Activated CD8-positive, alpha-beta memory T cell treated with anti-CD3 and anti-CD28 coated beads, Interleukin-2, amount 50 U/mL, for 24 hours (primary cell): ENCODE results near the gene P3H2.

Experiments
- DNase-seq: peaks from one replicate; pipeline ENCODE4 v3.0.0-alpha.2; 2020; ENCODE audit errors: extremely low read depth

The P3H2 gene

DNA sequence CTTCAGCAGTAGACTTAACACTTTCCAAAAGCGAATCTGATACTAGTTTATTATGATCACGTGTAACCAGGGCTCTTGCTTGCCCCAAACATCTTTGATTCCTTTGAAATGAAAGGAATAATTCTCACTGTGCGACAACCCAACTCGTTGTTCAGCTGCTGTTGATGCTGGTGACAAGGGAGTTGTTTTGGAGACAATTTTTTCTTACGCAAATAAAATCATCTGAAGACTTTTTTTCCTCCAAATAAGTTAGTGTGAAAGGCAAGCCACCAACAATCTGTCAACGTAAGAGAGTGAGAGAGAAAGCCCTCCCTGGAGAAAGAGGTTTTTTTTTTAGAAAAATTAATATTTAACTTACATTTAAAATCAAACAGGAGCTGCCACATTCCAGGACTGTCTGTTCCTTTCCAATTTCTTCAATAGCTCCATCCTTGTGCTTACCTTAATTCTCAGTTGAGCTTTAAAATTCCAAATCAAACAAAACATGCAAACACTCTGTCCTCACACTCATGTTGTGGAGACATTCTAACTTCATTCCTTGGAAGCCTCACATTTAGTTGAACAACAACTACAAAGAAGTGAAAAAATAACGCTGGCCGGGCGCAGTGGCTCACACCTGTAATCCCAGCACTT lies 4.9 kb upstream of the P3H2 start:
- no peak for DNase-seq

DNA sequence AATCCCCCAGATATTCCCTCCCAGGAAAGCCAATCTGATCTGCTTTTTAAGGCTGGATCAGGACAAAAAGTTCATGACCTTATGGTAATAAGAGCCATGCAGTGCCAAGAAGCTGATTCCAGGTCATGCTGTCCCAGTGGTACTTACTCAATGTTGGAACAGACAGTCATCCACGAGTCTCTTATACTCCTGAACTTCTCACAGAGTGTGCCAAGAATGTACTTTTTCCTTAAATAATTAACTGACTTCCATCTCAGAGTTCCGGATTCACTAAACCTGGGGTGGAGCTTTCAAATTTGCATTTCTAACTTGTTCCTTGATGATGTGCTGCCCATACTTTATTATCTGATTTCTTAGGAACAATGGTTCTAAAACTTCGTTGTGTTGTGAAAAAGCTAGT lies 3.4 kb upstream of the P3H2 start:
- DNase-seq, result no peak

DNA sequence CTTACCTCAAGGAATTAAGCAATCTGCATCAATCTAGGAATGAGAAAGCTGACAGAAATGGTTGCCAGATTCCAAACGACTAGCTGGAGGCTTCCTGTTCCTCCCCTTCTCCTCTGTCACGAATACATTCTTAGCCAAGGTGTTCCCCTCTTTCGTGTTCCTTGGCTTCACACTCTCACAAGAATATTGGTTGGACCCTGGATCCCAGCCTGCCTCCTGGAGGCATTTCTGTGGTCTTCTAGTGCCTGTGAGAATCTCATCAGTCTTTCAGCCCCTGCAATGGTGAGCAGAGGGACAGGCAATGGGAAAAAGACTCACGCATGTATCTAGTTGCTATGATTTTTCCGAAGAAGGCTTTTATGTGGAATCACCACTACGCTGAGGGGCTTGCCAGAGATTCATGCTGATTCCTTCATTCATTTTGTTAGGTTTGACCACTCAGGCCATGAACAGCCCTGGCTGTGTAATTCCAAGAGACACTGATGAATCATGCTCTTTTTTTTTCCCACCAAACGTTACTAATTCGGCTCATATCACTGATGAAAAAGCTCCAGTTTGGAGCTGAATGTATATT lies 1.6 kb upstream of the P3H2 start:
- DNase-seq, result no peak

DNA sequence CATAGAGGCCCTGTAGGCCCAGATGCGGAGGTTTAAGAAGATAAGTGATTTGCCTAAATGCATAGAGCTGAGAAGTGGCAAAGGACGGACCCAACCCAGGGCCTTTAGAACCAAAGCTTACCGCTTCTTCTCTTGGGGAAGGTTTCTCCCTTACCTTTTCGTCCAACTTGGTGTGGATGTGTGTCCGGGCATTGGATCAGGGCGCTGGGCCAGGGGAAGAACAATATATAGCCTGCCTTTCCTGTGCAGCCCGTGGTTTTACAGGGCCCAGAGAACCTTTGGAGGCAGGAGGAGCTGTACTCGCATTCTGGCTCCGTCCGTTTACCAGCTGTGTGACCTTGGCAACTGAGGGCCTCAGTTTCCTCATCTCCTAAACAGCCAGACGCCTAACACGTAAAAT lies 686 bp upstream of the P3H2 start:
- no peak for DNase-seq

DNA sequence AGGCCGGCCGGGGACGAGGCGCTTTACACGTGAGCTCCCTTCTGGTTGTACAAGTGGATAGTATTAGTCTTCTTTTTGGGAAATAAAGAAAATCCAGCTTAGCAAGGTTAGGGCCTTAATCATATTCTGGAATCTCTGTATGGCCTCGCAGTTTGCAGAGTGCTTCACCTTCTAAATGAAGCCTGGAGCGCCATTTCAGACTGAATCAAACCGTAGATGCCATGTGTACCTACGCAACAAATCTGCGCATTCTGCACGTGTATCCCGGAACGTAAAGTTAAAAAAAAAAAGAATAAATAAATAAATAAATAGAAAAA lies 322 bp upstream of the P3H2 start:
- no peak for DNase-seq

DNA sequence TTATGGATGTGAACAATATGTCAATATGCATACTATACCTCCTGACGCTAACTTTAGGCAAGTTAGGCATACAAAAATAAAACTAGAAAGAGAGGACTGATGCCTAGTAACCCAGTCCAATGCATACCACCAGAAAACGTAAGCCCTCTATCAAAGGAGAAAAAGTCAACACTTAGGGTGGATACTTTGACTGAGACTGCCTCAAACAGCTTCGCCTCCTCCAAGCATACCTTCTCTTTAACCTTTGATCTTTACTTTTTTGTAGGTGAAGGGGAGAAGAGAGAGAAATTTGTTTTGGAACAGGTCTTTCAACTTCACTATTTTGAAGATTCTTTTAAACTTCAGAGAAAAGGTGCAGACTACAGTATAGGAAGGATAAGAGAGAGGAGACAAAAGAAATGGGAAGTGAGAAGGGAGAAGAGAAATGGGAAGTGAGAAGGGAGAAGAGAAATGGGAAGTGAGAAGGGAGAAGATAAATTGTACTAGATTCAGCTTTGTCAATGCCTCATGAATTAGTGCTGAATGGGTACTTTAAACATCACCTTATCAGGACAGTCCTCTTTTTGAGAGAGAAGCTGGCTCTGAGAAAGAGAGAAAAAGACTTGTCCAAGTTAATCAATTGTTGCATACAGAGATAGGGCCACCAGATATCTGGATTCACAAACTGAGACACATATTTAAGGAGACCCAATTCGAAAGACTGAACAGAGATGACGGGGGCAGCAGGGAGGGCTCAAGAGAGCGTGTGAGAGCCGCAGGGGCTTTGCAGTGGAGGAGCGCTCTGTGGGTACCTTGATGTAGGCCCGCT lies 1.0 kb downstream of the P3H2 start:
- DNase-seq, result no peak

DNA sequence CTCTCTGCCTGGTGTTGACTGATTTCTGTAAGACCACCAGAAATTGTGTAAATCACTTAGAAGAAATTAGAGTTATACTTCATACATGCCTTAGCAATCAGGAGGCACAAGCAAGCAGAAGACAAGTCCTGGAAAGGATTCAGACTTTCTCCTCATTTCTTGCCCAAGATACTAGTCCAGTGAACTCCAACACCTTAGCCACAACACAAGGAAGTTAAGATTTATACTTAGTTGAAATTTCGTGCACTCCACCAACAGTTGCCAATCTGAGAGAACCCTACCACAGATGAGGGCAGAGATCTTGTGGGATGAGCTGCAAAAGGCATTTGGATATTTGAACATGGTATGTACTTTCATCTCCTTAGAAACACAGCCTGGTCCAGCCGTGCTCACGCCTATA lies 2.3 kb downstream of the P3H2 start:
- no peak for DNase-seq

DNA sequence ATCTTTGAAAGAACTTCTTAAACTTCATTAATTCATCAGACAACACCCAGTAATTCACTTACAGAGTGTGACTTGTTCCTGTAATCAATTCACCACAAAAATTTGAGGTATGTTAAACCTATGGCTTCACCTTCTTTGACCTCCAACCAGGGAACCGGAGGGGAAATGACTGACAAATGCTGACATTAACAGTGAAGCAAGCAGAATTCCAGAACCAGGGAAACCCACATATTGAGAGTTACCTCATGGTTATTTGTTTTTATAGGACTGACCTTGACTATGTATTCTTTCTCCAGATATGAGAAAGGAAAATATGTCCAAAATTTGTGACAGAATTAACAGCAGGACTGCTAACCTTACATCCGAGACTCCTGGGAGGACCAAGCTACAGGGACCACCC lies 2.7 kb downstream of the P3H2 start:
- no peak for DNase-seq

DNA sequence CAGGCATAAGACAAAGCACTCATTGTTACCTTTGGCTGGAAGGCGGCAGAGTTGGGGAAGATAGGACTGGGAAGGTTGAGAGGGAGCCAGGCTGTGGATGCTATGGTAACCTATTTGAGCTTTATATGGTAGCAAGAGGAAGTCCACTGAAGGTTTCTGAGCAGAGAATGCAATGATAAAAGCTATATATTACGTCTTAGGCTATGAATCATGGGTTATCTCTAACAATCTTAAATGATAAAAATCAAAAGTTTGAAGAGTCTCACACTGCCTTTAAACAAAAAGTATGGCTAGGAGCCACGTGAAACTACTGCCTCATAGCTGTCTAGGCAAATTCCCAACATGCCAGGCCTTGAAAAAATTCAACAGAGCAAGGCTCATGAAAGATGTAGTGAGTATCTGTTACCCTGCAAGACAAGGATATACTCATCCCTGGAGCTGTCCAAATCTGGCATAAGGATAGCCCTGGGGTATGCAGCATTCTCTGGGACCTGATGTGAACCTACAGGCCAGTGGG lies 4.1 kb downstream of the P3H2 start:
- DNase-seq, result no peak

DNA sequence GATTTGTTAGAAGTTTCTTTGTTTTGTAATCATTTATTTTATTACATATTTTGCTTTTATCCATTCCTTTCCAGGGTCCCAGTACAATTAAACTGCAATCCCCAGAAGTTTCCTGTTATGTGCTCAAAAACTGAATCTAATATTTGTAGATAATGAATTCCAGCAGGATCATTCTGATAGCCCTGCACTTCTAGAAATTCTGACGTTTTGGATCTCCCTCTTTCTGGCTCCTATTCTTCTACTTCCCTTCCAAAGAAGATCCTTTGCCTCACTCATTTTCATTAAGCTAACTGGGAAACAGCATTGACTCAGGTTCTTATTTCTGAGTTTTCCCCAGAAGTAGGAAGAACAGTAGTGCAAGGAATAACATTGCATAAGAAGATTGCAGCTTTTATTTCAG lies 9.9 kb downstream of the P3H2 start:
- DNase-seq, result no peak

DNA sequence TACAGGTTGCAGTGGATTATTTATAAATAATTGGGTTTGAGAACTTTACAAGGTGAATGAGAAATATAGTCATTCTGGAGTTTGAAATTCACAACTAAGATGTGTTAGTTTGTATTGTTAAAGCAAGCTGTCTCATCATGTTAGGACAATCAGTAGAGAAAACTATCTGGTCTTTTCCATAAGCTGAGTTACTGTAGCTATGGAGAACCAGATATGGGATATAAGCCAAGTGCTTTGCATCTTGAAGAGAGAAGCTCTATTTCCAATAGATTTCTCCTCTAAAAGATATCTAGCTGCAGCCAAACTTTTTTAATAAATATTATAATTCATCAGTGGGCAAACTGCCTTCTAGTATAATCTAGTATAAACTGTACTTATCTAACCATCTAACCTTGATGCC lies 11.3 kb downstream of the P3H2 start:
- DNase-seq, result no peak

DNA sequence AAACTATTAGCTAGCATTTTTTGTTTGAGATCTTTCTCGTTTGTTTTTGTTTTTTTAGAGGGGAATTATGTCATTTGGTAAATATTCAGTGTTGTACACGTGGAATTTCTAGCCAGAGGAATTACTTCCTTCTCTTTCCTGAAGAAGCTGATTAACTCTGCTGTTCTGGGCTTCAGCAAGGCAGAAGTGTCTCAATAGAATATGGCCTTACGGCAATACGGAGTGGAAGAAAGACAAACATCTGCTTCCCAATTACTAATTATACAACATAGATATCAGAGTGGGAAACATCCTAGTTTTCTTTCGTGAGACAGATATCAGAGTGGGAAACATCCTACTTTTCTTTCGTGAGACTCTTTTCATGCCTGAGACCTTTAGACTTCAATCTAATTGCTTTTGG lies 11.9 kb downstream of the P3H2 start:
- DNase-seq, result no peak

DNA sequence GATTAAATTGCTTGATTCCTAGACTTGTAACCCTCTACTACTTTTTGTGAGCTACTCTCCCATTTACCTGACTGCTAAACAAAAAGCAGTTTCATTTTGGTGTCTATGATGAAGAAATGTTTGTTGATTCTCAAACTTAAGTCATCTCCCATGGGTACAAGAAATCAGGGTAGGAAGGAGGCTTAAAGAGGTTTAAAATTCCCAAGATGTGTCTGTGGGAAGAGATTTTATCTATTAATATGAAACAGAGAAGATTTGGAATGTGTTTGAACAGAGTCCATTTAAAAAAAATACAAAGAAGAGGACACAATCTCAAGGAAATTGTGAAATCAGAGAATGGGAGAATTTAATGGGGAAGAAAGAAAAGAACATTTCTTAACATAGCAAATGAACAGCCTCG lies 14.8 kb downstream of the P3H2 start:
- no peak for DNase-seq

DNA sequence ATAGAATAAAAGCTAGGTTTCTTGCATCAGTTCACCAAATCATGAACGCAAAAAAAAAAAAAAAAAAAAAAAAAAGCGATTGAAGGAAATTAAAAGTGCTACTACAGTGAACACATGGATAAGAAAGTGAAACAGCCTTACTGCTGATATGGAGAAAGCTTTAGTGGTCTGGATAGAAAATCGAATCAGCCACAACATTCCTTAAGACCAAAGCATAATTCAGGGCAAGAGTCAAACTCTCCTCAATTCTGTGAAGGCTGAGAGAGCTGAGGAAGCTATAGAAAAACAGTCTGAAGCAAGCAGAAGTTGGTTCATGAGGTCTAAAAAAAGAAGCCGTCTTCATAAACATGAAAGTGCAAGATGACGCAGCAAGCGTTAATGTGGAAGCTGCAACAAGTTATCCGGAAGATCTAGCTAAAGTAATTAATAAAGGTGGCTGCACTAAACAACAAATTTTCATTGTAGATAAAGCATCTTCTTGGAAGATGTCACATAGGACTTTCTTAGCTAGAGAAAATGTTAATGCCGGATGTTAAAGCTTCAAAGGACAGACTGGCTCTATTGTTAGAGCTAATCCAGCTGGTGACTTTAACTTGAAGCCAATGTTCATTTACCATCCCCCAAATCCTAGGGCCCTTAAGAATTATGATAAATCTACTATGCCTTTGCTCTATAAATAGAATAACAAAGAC lies 19.2 kb downstream of the P3H2 start:
- no peak for DNase-seq

DNA sequence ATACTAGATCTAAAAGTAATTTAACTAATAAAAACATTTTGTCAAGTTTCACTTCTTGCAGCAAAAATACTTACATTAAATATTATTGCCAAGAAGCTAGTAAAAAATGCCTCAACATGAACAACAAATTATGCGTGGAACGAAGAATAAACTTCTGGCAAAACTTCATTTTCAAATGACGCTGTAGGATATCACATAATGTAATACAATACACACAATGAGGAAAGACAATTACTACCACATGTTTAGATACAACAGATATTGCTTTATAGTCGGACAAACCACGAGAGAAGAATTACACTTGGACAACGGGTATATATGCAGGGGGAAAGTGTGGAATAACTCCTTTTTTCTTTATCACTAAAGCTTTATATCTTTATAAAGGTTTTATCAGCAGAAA lies 21.6 kb downstream of the P3H2 start:
- no peak for DNase-seq

DNA sequence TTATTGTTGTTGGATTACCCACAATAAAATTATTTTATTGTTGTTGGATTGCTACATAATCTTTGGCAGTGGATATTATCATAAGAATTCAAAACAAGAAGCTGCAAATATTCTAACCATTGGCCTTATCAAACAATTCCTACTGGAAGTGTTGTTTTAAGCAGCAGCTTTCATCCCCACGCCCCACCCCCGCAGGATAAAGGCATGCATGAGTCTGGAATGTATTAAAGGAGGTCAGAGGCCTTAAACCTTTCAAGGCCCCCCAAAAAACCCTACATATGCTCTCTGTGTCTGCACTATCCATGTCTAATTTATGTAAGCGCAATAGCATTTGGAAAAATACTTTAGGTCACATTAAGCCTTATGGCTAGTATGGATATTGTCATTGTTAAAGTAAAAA lies 23.1 kb downstream of the P3H2 start:
- DNase-seq, result no peak

DNA sequence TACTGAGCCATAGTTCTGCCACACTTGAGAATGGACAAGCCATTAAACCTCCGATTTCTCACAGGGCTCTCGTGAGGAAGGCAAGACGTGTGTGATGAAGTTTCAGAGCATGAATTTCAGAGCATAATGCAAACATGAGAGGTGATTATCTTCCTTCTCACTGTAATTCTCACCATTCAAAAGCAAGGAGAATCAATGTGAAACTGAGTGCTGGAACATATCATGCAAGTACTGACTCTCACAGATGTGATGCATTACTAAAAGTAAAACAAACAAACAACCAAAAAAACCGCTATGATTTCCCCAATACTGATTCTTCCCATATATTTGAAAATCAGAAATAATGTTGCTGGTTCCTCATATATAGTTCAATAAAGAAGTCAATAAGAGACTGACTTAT lies 23.7 kb downstream of the P3H2 start:
- no peak for DNase-seq

DNA sequence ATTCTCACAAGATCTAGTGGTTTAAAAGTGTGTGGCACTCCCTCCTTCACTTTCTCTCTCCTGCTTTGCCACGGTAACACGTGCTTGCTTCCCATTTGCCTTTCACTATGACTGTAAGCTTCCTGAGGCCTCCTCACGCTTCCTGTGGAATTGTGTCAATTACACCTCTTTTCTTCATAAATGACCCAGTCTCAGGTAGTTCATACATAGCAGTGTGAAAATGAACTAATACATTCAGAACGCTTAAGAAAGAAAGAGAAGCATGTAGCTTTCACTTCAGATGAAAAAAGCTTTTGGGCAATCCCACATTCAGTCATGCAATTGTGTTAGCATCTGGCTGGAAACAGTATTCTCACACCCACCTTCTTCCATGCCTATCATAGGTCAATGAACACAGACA lies 24.4 kb downstream of the P3H2 start:
- DNase-seq, result no peak

DNA sequence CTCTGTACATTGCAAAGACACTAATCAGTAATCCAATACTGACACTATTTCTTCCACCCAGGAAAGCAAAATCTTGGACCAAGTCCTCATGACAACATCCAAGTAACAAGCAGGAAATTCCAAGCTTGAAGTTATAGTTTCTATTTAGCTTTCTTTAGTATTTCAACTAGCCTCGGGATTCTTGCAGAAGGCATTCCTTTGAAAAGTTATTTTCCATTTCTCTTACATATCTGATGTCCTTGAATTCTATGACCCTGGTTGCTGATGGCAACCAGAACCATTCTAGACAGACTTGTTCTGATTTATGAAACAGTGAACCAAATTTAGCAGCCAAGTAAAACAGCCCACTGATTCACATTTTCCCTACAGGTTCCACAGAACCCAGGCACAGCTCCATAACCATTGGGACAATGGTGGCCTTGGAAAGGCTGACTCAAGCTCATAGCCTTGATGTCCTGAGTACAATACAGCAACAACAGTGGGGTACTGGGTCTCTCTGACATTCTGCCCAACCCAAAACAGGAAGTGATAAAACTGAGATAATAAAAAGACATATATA lies 26.5 kb downstream of the P3H2 start:
- no peak for DNase-seq

DNA sequence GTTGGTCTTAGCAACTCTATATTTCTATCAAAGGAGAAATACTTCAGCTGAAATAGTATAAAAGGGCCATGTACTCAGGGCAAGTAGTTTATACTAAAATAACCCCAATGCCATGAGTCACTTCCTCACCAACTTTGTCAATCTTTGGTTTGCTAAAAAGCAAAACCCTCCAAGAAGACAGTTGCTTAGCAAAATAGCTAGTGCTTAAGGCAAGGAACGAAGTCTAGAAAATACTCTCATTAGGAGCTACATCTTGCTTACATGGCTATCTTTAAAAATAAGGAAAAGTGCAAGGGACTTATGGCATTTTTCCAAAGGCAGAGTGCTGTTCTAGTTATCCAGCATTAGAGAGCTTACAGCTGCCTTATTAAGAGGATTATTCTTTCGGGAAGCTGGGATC lies 28.4 kb downstream of the P3H2 start:
- no peak for DNase-seq

DNA sequence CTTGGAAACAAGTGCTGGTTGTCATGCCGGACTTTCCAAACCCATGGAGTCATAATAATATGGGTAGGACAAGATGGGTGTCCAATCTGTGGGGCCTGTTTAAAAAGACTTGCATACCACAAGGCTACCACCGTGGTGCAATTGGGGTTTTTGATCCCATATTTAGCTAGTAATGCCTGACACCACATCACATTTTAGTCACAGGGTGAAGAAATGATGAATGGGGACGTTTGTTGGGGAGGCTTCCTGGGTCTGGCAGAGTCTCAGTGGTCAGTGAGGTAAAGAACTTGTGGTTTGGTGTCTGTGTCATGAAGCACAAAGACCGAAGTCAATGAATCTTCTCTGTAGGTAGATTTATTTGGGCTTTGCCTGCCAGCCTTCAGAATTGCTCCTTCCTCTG lies 31.0 kb downstream of the P3H2 start:
- no peak for DNase-seq

DNA sequence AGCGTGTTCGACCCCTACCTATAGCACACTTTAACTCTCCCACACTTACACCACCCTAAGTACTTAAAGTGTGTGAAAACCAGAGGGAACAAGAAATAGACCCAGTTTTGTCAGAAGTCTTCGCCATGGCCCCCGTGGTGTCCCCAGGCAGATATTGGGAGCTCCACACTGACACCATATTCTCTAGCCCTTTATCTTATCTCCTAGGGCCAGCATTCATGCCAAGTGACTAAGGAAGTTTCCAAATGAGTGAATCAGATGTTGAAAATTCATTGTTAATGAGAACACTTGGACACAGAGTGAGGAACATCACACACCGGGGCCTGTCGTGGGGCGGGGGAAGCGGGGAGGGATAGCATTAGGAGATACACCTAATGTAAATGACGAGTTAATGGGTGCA lies 31.8 kb downstream of the P3H2 start:
- no peak for DNase-seq

DNA sequence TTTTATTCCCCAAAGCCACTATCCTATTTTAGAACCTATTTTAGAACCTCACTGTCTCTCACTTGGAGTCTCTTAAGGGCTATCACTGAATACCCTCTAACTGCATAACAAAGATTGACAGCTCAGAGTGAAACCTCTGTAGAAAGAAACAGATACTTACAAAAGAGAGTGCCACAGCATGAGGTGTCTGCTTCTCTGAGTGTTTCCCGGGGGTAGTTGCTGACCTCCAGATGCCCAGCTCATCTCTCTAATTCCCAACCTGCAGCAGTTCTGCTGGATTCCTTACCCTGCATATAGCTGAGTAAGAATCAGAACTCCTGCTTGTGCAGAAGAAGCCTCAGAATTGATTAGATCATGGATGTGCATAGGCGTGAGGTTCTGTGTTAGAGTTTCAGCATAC lies 34.5 kb downstream of the P3H2 start:
- DNase-seq, result no peak
